ENCODE measurements around the gene CENPP. TPM values are rescaled to one million over a fixed set of nuclear protein-coding genes. Genes with fewer than 3 reads are reported as not detected.

The CENPP gene
- total RNA-seq, 1 experiment from 2014 or later, result 14.3 TPM

DNA sequence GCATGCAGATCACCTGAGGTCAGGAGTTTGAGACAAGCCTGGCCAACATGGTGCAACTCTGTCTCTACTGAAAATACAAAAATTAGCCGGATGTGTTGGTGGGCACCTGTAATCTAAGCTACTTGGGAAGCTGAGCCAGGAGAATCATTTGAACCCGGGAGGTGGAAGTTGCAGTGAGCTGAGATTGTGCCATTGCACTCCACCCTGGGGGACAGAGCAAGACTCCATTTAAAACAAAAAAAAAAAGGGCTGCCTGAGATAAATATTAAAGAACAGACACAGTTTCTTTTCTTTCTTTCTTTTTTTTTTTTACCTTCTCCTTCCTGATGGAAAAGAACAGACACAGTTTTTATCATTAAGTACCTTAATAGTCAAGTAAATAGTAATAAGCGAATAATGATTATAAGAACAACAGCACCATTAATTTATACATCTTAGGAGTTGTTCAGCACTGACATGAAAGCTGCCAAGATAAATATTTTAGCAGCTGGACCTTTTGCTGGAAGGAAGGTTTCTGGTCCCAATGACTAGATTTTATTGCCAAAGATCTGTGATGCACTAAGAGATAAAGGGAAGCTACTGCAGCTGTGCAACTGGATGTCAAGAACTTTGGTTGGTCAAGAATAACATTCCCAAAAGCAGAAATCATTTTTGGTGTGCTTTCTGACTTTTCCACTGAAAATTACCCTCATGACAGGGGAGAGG, 7.0 kb downstream of the CENPP start:
- Mint-ChIP-seq H3K4me1 (peaks cover 4% of the 10 kb centered on the region), H3K27ac (no peak overlapping the region), H3K36me3 (peaks cover 5% of the 10 kb centered on the region), H3K9me3 (no peaks in the 10 kb centered on the region), H3K4me3 (no peak overlapping the region), H3K27me3 (ENCODE audit: low read depth) (no peaks in the 10 kb centered on the region)
- no peak for TF ChIP-seq SMAD3 (CRISPR knock-in tag; IDR thresholded peaks at IDR 0.05; ENCODE audit: borderline replicate concordance)
- TF ChIP-seq SP1 (CRISPR knock-in tag; conservative IDR thresholded peaks at IDR 0.05), result no peak
- no peak for TF ChIP-seq ZNF263 (CRISPR knock-in tag; IDR thresholded peaks at IDR 0.05; ENCODE audit: low read depth)
- no peak for TF ChIP-seq JUN (CRISPR knock-in tag; IDR thresholded peaks at IDR 0.05)
- TF ChIP-seq, protein P1, sequence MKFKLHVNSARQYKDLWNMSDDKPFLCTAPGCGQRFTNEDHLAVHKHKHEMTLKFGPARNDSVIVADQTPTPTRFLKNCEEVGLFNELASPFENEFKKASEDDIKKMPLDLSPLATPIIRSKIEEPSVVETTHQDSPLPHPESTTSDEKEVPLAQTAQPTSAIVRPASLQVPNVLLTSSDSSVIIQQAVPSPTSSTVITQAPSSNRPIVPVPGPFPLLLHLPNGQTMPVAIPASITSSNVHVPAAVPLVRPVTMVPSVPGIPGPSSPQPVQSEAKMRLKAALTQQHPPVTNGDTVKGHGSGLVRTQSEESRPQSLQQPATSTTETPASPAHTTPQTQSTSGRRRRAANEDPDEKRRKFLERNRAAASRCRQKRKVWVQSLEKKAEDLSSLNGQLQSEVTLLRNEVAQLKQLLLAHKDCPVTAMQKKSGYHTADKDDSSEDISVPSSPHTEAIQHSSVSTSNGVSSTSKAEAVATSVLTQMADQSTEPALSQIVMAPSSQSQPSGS (CRISPR knock-in tag; IDR thresholded peaks at IDR 0.05; ENCODE audit: borderline replicate concordance, low read depth), result no peak
- no peak for TF ChIP-seq NFE2L1 (CRISPR knock-in tag; IDR thresholded peaks at IDR 0.05)
- TF ChIP-seq, protein P2, sequence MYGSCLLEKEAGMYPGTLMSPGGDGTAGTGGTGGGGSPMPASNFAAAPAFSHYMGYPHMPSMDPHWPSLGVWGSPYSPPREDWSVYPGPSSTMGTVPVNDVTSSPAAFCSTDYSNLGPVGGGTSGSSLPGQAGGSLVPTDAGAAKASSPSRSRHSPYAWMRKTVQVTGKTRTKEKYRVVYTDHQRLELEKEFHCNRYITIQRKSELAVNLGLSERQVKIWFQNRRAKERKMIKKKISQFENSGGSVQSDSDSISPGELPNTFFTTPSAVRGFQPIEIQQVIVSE (CRISPR knock-in tag; IDR thresholded peaks at IDR 0.05; ENCODE audit: borderline replicate concordance), result no peak
- no peak for TF ChIP-seq CBFB (CRISPR knock-in tag; IDR thresholded peaks at IDR 0.05; ENCODE audit: low read depth)
- no peak for TF ChIP-seq TEAD4 (CRISPR knock-in tag; IDR thresholded peaks at IDR 0.05)
- no peak for TF ChIP-seq NFYB (CRISPR knock-in tag; conservative IDR thresholded peaks at IDR 0.05; ENCODE audit: low read depth)
- TF ChIP-seq KAT7 (CRISPR knock-in tag; IDR thresholded peaks at IDR 0.05; ENCODE audit: borderline replicate concordance), result no peak
- DNase-seq (ENCODE audit: low spot score) (no peak), ATAC-seq (no peak)
- ChIA-PET CTCF (interaction anchor here (0.9 to 1.3 kb wide), 2 partner anchors 169 to 199 kb away, joined by 3 read pairs; no protein-coding TSS in a partner anchor), POLR2A (no interaction called here)

DNA sequence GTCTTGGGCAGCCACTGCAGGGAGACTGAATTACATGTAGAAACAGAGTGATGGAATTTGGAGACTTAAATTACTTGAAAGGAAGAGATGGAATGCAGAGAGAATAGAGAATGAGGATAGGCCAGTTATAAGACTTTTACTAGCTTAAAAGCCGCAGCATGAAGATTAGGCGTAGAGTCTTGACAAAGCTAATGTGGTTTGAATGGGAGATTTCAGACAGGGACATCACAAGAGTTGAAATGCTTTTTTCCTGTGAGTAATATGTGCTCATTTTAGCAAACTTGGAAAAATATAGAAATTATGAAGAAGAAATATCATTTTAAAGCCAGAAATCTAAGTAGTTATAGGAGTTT, 7.5 kb downstream of the CENPP start:
- no peak for DNase-seq (ENCODE audit: low spot score)
- Mint-ChIP-seq H3K4me3 (no peak overlapping the region), H3K4me1 (no peaks in the 10 kb centered on the region), H3K36me3 (peaks cover 8% of the 10 kb centered on the region), H3K27ac (no peak overlapping the region), H3K9me3 (no peaks in the 10 kb centered on the region), H3K27me3 (ENCODE audit: low read depth) (no peaks in the 10 kb centered on the region)
- ATAC-seq, result no peak
- TF ChIP-seq ELF4 (CRISPR knock-in tag; IDR thresholded peaks at IDR 0.05; ENCODE audit: low read depth) (no peak), SMAD3 (CRISPR knock-in tag; IDR thresholded peaks at IDR 0.05; ENCODE audit: borderline replicate concordance) (no peak), GABPB1 (CRISPR knock-in tag; IDR thresholded peaks at IDR 0.05) (no peak), ZNF317 (CRISPR knock-in tag; IDR thresholded peaks at IDR 0.05; ENCODE audit: borderline replicate concordance, low read depth) (no peak), NR3C1 (CRISPR knock-in tag; conservative IDR thresholded peaks at IDR 0.05; ENCODE audit: low read depth) (no peak)
- TF ChIP-seq, protein P3, sequence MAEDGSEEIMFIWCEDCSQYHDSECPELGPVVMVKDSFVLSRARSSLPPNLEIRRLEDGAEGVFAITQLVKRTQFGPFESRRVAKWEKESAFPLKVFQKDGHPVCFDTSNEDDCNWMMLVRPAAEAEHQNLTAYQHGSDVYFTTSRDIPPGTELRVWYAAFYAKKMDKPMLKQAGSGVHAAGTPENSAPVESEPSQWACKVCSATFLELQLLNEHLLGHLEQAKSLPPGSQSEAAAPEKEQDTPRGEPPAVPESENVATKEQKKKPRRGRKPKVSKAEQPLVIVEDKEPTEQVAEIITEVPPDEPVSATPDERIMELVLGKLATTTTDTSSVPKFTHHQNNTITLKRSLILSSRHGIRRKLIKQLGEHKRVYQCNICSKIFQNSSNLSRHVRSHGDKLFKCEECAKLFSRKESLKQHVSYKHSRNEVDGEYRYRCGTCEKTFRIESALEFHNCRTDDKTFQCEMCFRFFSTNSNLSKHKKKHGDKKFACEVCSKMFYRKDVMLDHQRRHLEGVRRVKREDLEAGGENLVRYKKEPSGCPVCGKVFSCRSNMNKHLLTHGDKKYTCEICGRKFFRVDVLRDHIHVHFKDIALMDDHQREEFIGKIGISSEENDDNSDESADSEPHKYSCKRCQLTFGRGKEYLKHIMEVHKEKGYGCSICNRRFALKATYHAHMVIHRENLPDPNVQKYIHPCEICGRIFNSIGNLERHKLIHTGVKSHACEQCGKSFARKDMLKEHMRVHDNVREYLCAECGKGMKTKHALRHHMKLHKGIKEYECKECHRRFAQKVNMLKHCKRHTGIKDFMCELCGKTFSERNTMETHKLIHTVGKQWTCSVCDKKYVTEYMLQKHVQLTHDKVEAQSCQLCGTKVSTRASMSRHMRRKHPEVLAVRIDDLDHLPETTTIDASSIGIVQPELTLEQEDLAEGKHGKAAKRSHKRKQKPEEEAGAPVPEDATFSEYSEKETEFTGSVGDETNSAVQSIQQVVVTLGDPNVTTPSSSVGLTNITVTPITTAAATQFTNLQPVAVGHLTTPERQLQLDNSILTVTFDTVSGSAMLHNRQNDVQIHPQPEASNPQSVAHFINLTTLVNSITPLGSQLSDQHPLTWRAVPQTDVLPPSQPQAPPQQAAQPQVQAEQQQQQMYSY (CRISPR knock-in tag; IDR thresholded peaks at IDR 0.05), result no peak
- TF ChIP-seq, protein P4, sequence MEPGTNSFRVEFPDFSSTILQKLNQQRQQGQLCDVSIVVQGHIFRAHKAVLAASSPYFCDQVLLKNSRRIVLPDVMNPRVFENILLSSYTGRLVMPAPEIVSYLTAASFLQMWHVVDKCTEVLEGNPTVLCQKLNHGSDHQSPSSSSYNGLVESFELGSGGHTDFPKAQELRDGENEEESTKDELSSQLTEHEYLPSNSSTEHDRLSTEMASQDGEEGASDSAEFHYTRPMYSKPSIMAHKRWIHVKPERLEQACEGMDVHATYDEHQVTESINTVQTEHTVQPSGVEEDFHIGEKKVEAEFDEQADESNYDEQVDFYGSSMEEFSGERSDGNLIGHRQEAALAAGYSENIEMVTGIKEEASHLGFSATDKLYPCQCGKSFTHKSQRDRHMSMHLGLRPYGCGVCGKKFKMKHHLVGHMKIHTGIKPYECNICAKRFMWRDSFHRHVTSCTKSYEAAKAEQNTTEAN (CRISPR knock-in tag; IDR thresholded peaks at IDR 0.05), result no peak
- TF ChIP-seq, protein P5, sequence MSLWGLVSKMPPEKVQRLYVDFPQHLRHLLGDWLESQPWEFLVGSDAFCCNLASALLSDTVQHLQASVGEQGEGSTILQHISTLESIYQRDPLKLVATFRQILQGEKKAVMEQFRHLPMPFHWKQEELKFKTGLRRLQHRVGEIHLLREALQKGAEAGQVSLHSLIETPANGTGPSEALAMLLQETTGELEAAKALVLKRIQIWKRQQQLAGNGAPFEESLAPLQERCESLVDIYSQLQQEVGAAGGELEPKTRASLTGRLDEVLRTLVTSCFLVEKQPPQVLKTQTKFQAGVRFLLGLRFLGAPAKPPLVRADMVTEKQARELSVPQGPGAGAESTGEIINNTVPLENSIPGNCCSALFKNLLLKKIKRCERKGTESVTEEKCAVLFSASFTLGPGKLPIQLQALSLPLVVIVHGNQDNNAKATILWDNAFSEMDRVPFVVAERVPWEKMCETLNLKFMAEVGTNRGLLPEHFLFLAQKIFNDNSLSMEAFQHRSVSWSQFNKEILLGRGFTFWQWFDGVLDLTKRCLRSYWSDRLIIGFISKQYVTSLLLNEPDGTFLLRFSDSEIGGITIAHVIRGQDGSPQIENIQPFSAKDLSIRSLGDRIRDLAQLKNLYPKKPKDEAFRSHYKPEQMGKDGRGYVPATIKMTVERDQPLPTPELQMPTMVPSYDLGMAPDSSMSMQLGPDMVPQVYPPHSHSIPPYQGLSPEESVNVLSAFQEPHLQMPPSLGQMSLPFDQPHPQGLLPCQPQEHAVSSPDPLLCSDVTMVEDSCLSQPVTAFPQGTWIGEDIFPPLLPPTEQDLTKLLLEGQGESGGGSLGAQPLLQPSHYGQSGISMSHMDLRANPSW (CRISPR knock-in tag; conservative IDR thresholded peaks at IDR 0.05; ENCODE audit: low read depth), result no peak
- TF ChIP-seq, protein P6, sequence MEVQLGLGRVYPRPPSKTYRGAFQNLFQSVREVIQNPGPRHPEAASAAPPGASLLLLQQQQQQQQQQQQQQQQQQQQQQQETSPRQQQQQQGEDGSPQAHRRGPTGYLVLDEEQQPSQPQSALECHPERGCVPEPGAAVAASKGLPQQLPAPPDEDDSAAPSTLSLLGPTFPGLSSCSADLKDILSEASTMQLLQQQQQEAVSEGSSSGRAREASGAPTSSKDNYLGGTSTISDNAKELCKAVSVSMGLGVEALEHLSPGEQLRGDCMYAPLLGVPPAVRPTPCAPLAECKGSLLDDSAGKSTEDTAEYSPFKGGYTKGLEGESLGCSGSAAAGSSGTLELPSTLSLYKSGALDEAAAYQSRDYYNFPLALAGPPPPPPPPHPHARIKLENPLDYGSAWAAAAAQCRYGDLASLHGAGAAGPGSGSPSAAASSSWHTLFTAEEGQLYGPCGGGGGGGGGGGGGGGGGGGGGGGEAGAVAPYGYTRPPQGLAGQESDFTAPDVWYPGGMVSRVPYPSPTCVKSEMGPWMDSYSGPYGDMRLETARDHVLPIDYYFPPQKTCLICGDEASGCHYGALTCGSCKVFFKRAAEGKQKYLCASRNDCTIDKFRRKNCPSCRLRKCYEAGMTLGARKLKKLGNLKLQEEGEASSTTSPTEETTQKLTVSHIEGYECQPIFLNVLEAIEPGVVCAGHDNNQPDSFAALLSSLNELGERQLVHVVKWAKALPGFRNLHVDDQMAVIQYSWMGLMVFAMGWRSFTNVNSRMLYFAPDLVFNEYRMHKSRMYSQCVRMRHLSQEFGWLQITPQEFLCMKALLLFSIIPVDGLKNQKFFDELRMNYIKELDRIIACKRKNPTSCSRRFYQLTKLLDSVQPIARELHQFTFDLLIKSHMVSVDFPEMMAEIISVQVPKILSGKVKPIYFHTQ (CRISPR knock-in tag; IDR thresholded peaks at IDR 0.05), result no peak
- TF ChIP-seq, protein P7, sequence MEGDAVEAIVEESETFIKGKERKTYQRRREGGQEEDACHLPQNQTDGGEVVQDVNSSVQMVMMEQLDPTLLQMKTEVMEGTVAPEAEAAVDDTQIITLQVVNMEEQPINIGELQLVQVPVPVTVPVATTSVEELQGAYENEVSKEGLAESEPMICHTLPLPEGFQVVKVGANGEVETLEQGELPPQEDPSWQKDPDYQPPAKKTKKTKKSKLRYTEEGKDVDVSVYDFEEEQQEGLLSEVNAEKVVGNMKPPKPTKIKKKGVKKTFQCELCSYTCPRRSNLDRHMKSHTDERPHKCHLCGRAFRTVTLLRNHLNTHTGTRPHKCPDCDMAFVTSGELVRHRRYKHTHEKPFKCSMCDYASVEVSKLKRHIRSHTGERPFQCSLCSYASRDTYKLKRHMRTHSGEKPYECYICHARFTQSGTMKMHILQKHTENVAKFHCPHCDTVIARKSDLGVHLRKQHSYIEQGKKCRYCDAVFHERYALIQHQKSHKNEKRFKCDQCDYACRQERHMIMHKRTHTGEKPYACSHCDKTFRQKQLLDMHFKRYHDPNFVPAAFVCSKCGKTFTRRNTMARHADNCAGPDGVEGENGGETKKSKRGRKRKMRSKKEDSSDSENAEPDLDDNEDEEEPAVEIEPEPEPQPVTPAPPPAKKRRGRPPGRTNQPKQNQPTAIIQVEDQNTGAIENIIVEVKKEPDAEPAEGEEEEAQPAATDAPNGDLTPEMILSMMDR (IDR thresholded peaks at IDR 0.05), result no peak
- ChIA-PET CTCF (interaction anchor here (0.9 to 1.3 kb wide), 2 partner anchors 169 to 199 kb away, joined by 3 read pairs; no protein-coding TSS in a partner anchor), POLR2A (no interaction called here)
